Neural crest cell (in vitro differentiated cells): ENCODE measurements around the gene MUCL3. TPM values are rescaled to one million over a fixed set of nuclear protein-coding genes. Genes with fewer than 3 reads are reported as not detected.

Experiments
- DNase-seq: peaks from one replicate; pipeline ENCODE4 v3.0.0; 2021; ENCODE audit warnings: low read depth, mixed read lengths, low spot score
- H3K27ac Mint-ChIP-seq: one replicate; pipeline ENCODE4 v1.8.0; 2021; ENCODE audit warnings: mild to moderate bottlenecking, mixed read lengths; ENCODE audit not compliant: unreplicated experiment
- H3K27me3 Mint-ChIP-seq: 2 replicates; pipeline ENCODE4 v1.8.0; 2021; ENCODE audit warnings: low read depth, mild to moderate bottlenecking, mixed read lengths
- H3K36me3 Mint-ChIP-seq: 2 replicates; pipeline ENCODE4 v1.8.0; 2021; ENCODE audit warnings: low read depth, mild to moderate bottlenecking, mixed read lengths
- H3K4me1 Mint-ChIP-seq: 2 replicates; pipeline ENCODE4 v1.8.0; 2021; ENCODE audit warnings: mixed read lengths
- H3K4me3 Mint-ChIP-seq: one replicate; pipeline ENCODE4 v1.8.0; 2021; ENCODE audit warnings: mild to moderate bottlenecking, mixed read lengths
- H3K9me3 Mint-ChIP-seq: 2 replicates; pipeline ENCODE4 v1.8.0; 2021; ENCODE audit warnings: mixed read lengths
- total RNA-seq: library from RNA; stranded (reverse); gene quantifications from 2 replicates; pipeline ENCODE4 v1.2.1, GENCODE V29; 2021
- TF ChIP-seq, protein P1 (sequence below): fragments of 200-600 bp; sonication (generic); conservative IDR thresholded peaks from 2 replicates; pipeline ENCODE4 v1.5.0; 2021; ENCODE audit warnings: antibody characterized with exemption, mild to moderate bottlenecking

Gene MUCL3
- total RNA-seq, 1 donor from 2014 or later = not detected

- Mint-ChIP-seq H3K36me3 (no peaks in the 10 kb centered on the region), H3K9me3 (no peaks in the 10 kb centered on the region), H3K4me3 (no peak overlapping the region), H3K27me3 (peaks cover 12% of the 10 kb centered on the region), H3K27ac (no peak overlapping the region), H3K4me1 (peaks cover 13% of the 10 kb centered on the region)
- no peak for DNase-seq
- TF ChIP-seq, protein P1, sequence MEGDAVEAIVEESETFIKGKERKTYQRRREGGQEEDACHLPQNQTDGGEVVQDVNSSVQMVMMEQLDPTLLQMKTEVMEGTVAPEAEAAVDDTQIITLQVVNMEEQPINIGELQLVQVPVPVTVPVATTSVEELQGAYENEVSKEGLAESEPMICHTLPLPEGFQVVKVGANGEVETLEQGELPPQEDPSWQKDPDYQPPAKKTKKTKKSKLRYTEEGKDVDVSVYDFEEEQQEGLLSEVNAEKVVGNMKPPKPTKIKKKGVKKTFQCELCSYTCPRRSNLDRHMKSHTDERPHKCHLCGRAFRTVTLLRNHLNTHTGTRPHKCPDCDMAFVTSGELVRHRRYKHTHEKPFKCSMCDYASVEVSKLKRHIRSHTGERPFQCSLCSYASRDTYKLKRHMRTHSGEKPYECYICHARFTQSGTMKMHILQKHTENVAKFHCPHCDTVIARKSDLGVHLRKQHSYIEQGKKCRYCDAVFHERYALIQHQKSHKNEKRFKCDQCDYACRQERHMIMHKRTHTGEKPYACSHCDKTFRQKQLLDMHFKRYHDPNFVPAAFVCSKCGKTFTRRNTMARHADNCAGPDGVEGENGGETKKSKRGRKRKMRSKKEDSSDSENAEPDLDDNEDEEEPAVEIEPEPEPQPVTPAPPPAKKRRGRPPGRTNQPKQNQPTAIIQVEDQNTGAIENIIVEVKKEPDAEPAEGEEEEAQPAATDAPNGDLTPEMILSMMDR = no peak
Observed at GRCh38 chr6:30945281-30945680, 4.5 kb downstream of the MUCL3 start.

- peaks cover 25% of the 10 kb centered on the region for H3K27me3 Mint-ChIP-seq
- peaks cover 8% of the 10 kb centered on the region for H3K4me1 Mint-ChIP-seq
- TF ChIP-seq, protein P1 = no peak
- H3K4me3 Mint-ChIP-seq = no peak overlapping the region
- peaks cover 11% of the 10 kb centered on the region for H3K9me3 Mint-ChIP-seq
- no peak overlapping the region for H3K27ac Mint-ChIP-seq
- no peak for DNase-seq
- no peaks in the 10 kb centered on the region for H3K36me3 Mint-ChIP-seq
Observed at GRCh38 chr6:30947231-30947630, 6.5 kb downstream of the MUCL3 start.

DNA sequence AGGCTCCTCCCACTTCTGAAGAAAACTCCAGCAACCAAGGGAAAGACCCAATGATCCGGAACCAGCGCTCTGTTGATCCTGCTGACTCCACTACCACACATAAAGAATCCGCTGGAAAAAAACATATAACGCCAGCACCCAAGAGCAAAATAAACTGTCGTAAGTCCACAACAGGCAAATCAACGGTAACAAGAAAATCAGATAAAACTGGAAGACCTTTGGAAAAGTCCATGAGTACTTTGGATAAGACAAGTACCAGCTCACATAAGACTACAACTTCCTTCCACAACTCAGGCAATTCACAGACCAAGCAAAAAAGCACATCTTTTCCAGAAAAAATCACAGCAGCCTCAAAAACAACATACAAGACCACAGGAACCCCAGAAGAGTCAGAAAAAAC, 8.0 kb downstream of the MUCL3 start:
- H3K36me3 Mint-ChIP-seq = no peaks in the 10 kb centered on the region
- H3K4me1 Mint-ChIP-seq = no peaks in the 10 kb centered on the region
- TF ChIP-seq, protein P1 = no peak
- no peak overlapping the region for H3K27ac Mint-ChIP-seq
- peaks cover 36% of the 10 kb centered on the region for H3K27me3 Mint-ChIP-seq
- DNase-seq = no peak
- no peak overlapping the region for H3K4me3 Mint-ChIP-seq
- H3K9me3 Mint-ChIP-seq = peaks cover 15% of the 10 kb centered on the region

DNA sequence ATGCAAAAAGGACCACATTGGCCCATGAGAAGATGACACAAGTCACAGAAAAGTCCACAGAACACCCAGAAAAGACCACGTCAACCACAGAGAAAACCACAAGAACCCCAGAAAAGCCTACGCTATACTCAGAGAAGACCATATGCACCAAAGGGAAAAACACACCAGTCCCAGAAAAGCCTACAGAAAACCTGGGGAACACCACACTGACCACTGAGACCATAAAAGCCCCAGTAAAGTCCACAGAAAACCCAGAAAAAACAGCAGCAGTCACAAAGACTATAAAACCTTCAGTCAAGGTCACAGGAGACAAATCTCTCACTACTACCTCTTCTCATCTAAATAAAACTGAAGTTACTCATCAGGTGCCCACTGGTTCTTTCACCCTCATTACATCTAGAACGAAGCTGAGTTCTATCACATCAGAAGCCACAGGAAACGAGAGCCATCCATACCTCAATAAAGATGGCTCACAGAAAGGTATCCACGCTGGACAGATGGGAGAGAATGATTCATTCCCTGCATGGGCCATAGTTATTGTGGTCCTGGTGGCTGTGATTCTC, 11.2 kb downstream of the MUCL3 start:
- H3K27ac Mint-ChIP-seq = no peak overlapping the region
- DNase-seq = no peak
- H3K4me1 Mint-ChIP-seq = peaks cover 20% of the 10 kb centered on the region
- peak overlapping the region; percentile 31 for H3K4me3 Mint-ChIP-seq
- H3K36me3 Mint-ChIP-seq = no peaks in the 10 kb centered on the region
- H3K9me3 Mint-ChIP-seq = peaks cover 15% of the 10 kb centered on the region
- TF ChIP-seq, protein P1 = no peak
- H3K27me3 Mint-ChIP-seq = peaks cover 53% of the 10 kb centered on the region

DNA sequence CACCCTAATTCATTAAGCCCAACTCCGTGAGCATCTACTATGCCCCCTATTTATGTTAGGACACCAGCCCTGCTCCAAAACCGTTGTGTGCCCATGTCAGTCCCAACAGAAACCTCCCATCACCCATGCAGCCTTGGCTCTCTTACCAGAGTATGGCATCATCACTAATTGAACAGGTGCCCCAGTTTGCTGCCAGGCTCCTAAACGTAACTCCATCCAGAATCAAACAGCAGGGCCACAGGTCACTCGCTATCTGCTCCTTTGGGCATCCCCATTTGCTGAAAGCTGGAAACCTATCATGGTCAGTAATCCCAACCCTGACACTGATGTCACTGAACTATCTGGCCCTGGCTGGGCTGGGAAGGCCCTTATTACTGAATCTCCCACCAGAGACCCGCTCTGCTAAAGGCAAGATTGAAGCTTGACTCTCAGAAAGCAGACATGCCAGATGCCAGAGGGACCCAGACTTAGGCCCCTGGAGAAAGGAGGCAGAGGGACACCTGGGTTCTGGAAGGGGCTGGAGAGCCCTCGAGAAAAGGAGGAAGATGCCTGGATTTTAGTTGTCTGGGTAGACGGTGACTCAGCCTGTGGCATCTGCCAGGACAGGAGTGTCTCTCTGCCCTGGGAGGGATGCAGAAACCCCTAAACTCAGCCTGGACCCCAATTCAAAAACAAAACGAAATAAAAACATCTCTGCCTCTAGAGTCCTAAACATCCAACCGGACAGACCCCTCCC, 14.0 kb downstream of the MUCL3 start:
- DNase-seq = no peak
- Mint-ChIP-seq H3K4me3 (peak overlapping the region; percentile 77), H3K27me3 (peaks cover 45% of the 10 kb centered on the region), H3K4me1 (peaks cover 34% of the 10 kb centered on the region), H3K27ac (no peak overlapping the region), H3K9me3 (peaks cover 15% of the 10 kb centered on the region), H3K36me3 (no peaks in the 10 kb centered on the region)
- TF ChIP-seq, protein P1 = no peak
